GM21619 (cell line): ENCODE measurements around the gene EIF2D.
"Not testable (repeated sequence)": the region's sequence is repeated elsewhere in the genome, so short reads cannot be mapped to it uniquely, and the experiment has no call there.

Experiments used
- ATAC-seq: cut with Tn5 transposase; IDR thresholded peaks from one replicate; pipeline ENCODE4 v1.9.1; 2021; ENCODE audit not compliant: unreplicated experiment

Gene EIF2D

GRCh38 chr1:206589206-206589605 lies 23.1 kb downstream of the EIF2D start:
- ATAC-seq = no peak

- no peak for ATAC-seq
Observed at GRCh38 chr1:206588492-206588891, 23.8 kb downstream of the EIF2D start.

- ATAC-seq = no peak
Observed at GRCh38 chr1:206587904-206588303, 24.4 kb downstream of the EIF2D start.

- ATAC-seq = no peak
Observed at GRCh38 chr1:206586501-206587445, 25.5 kb downstream of the EIF2D start.

GRCh38 chr1:206584683-206585082 lies 27.6 kb downstream of the EIF2D start:
- no peak for ATAC-seq

GRCh38 chr1:206583707-206584648 lies 28.3 kb downstream of the EIF2D start:
- ATAC-seq = no peak

GRCh38 chr1:206582971-206583706 lies 29.1 kb downstream of the EIF2D start:
- no peak for ATAC-seq

GRCh38 chr1:206582537-206582936 lies 29.7 kb downstream of the EIF2D start:
- ATAC-seq = no peak

GRCh38 chr1:206581571-206581981 lies 30.7 kb downstream of the EIF2D start:
- ATAC-seq = no peak

- ATAC-seq = not testable (repeated sequence)
Observed at GRCh38 chr1:206581114-206581497, 31.2 kb downstream of the EIF2D start.

GRCh38 chr1:206580438-206581113 lies 31.7 kb downstream of the EIF2D start:
- ATAC-seq = no peak

- peak; percentile 81 for ATAC-seq
Observed at GRCh38 chr1:206579747-206580437, 32.4 kb downstream of the EIF2D start.

- ATAC-seq = no peak
Observed at GRCh38 chr1:206578978-206579374, 33.3 kb downstream of the EIF2D start.

GRCh38 chr1:206578068-206578977 lies 33.9 kb downstream of the EIF2D start:
- no peak for ATAC-seq

GRCh38 chr1:206577626-206578025 lies 34.6 kb downstream of the EIF2D start:
- no peak for ATAC-seq

GRCh38 chr1:206575894-206576737 lies 36.1 kb downstream of the EIF2D start:
- no peak for ATAC-seq

GRCh38 chr1:206575165-206575893 lies 36.9 kb downstream of the EIF2D start:
- ATAC-seq = no peak
